ENCODE data around the gene CCNI.

GRCh38 chr4:77120886-77121508 lies 45.2 kb upstream of the CCNI start:
- TF ChIP-seq CTCF (IDR thresholded peaks at IDR 0.05): no peak
- TF ChIP-seq POLR2A (IDR thresholded peaks at IDR 0.05): no peak
